Adrenal gland (tissue), 5 donors: ENCODE measurements around the gene ADM5.

Experiments
- POLR2A ChIP-seq, 2 donors: fragments of 450-650 bp; IDR thresholded peaks; one replicate each; pipeline ENCODE4 v1.6.1; 2017; ENCODE audit warnings: antibody characterized with exemption in 2 of 2, mild to moderate bottlenecking in 2 of 2, moderate library complexity in 1 of 2
- TF ChIP-seq, protein P1 (sequence below), 6 experiments: fragments of 450-650 bp in 4 of 6; fragments of 200-600 bp in 2 of 6; sonication (generic) in 1 of 6; IDR thresholded peaks; 1 replicate in 5 of 6; 2 replicates in 1 of 6; pipeline versions ENCODE4 v1.5.1 to v1.8.0; 2016 to 2021; ENCODE audit warnings: antibody characterized with exemption in 6 of 6, mild to moderate bottlenecking in 2 of 6, moderate library complexity in 1 of 6
- donor health status: DM: no; HTN: no; CAD: no.

DNA sequence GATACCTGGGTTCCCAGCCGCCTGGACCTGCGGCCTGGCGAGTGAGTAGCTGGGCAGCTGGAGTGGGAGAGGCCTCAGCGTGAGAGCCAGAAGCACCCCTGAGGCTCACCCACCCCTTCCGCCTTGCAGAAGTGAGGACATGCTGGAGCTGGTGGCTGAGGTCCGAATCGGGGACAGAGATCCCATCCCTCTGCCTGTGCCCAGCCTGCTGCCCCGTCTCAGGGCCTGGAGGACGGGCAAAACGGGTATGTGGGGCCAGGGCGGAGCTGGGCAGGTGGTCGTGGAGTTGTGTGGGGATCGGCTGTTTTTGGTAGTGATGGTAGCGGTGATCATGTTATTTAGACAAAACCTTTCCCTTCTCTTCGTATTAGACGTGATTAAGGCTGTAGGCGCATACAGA is 42.8 kb upstream of the ADM5 start:
- TF ChIP-seq, protein P1, sequence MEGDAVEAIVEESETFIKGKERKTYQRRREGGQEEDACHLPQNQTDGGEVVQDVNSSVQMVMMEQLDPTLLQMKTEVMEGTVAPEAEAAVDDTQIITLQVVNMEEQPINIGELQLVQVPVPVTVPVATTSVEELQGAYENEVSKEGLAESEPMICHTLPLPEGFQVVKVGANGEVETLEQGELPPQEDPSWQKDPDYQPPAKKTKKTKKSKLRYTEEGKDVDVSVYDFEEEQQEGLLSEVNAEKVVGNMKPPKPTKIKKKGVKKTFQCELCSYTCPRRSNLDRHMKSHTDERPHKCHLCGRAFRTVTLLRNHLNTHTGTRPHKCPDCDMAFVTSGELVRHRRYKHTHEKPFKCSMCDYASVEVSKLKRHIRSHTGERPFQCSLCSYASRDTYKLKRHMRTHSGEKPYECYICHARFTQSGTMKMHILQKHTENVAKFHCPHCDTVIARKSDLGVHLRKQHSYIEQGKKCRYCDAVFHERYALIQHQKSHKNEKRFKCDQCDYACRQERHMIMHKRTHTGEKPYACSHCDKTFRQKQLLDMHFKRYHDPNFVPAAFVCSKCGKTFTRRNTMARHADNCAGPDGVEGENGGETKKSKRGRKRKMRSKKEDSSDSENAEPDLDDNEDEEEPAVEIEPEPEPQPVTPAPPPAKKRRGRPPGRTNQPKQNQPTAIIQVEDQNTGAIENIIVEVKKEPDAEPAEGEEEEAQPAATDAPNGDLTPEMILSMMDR (IDR thresholded peaks at IDR 0.05): no peak
- TF ChIP-seq POLR2A (IDR thresholded peaks at IDR 0.05): no peak
